Omental fat pad (tissue), 4 donors: ENCODE results near the gene MLXIP. TPM values are rescaled to one million over a fixed set of nuclear protein-coding genes. Genes with fewer than 3 reads are reported as not detected.
A peak's percentile ranks its signal among the peaks of the same experiment; 100 is the strongest.
"Not testable (repeated sequence)": the region's sequence is repeated elsewhere in the genome, so short reads cannot be mapped to it uniquely, and the experiment has no call there.

Experiments used
- ATAC-seq: fragments of 150-250 bp; one replicate; pipeline ENCODE4 v1.9.1; 2016; ENCODE audit warnings: mild to moderate bottlenecking, moderate library complexity; ENCODE audit not compliant: low FRiP score
- DNase-seq: peaks from one replicate; pipeline ENCODE4 v3.0.0-alpha.2; 2019; ENCODE audit warnings: low spot score
- CTCF ChIP-seq, 3 donors: fragments of 450-650 bp; IDR thresholded peaks; one replicate each; pipeline ENCODE4 v1.5.1; 2016 to 2017; ENCODE audit warnings: antibody characterized with exemption in 3 of 3, mild to moderate bottlenecking in 3 of 3, moderate library complexity in 2 of 3
- total RNA-seq, 4 donors: library from RNA; depleted of rRNA; stranded (reverse); fragments of >200 nt; gene quantifications; one replicate each; pipeline ENCODE4 v1.1.0, GENCODE V29; 2016

The MLXIP gene
- total RNA-seq, 4 donors from 2014 or later = 17.4 to 49.6 (median 32.6) TPM

DNA sequence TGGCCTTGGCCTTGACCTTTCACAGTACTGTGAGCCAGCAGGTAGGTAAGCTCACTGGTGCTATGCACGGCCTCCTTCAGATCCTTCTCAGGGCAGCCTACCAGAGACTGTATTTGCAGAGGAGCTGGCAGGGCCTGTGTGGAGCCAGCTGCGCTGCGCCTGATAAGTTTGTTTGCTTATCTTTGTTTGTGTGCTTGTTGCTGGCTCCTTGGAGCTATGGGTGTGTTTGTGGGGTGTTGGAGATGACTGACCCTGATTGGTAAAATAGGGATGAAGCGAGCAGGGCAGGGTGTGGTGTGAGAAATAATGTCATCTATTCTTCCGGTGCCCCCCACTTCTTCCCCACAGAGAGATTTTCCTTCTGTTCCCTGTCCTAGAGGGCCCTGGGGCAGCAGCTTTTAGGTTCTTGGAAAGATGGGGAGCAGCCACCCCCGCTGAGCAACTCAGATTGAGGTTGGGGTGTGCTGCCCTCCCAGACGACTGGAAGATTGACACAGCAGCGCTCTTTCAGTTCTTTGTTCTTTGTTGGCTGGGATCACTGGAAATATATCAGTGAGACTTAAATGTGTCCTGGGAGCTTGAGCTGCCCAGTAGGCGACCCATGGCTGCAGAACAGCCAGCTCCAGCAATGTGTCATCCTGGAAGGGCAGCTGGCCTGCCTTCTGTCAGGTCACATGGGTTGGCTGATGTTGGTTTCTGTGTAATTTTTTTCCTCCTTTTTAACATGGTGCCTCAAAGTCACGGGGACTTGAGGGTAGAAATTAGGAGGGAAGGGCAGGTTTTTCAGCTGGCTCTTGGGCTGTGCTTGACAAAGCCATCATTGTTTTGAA, 19.6 kb downstream of the MLXIP start:
- no peak for TF ChIP-seq CTCF (IDR thresholded peaks at IDR 0.05)
- ATAC-seq (peak; percentile 33), DNase-seq (no peak)

DNA sequence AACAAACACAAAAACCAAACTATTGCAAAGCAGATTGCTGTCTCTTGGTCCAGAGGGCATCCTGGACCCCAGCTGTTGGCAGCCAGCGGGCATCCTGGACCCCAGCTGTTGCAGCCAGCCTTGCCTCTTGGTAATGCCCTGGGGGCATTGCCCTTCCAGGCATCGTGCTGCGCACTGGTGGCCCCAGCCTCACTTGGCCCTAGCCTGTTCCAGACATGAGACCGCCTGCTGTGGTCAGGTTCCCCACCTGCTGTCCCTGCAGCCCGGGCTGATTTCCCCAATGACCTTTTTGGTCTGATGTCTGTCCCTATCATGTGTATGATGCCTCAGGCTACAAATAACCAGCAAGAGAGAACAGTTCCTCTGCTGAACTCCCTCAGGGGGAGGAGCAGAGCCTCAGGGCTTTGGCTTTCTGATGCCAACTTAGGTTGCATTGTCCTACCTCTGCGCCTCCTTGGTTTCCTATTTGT, 20.8 kb downstream of the MLXIP start:
- no peak for ATAC-seq
- TF ChIP-seq CTCF (IDR thresholded peaks at IDR 0.05) = no peak
- DNase-seq = no peak

- no peak for DNase-seq
Measured at GRCh38 chr12:122099856-122100255, 21.3 kb downstream of the MLXIP start.

DNA sequence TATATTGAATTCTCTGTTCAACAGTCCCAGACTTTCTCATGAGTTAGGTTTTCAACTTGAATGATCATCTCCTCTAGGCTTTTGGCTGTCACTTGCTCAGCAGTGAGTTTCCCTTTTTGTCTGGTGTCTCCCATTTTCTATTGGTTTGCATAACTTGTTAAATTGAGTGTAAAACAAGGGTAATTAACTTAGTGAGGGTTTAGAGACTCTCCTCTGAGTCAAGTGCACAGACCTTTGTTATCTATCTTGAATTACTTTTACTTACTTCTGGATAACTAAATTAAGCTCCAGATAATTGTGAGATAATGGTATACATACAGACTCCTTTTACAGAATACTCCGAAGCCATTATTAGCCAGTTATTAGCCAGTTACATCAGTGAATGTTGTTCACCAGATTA, 22.0 kb downstream of the MLXIP start:
- no peak for TF ChIP-seq CTCF (IDR thresholded peaks at IDR 0.05)
- DNase-seq (no peak), ATAC-seq (no peak)

More at GRCh38 chr12:122099856-122100255, 21.3 kb downstream of the MLXIP start:
- no peak for TF ChIP-seq CTCF (IDR thresholded peaks at IDR 0.05)
- no peak for ATAC-seq

DNA sequence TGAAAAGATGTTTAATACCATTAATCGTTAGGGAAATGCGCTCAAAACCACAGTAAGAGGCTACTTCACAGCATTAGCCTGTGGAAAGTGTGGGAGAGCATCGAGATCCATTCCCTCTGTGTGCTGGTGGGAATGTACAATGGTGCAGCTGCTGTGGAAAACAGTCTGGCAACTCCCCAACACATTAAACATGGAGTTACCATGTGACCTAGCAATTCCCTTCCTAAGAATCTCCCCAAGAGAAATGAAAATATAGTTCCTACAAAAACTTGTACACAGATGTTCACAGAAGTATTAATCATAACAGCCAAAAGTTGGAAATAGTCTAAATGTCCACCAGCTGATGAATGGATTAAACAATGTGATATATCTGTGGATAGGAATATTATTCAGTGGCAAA, 23.8 kb downstream of the MLXIP start:
- no peak for ATAC-seq
- DNase-seq = no peak
- TF ChIP-seq CTCF (IDR thresholded peaks at IDR 0.05) = no peak

DNA sequence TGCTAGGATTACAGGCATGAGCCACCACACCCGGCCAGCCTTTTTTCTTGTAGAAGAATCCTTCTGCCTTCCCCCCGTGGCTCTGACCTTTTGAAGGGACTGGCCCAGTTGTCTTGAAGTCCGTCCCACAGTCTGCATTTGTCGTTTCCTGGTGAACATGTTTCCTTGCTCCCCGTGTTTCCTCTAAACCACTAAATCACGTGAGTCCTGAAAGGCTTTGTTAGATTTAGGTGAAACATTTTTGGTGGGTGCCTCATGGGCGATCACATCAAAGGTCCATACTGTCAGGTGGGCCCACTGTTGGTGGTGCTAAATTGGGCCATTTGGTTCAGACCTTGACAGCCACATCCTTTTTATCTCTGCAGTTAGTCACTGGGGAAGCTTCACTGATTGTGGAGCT, 26.3 kb downstream of the MLXIP start:
- no peak for TF ChIP-seq CTCF (IDR thresholded peaks at IDR 0.05)
- no peak for DNase-seq
- no peak for ATAC-seq

GRCh38 chr12:122105496-122105895, 26.9 kb downstream of the MLXIP start:
- not testable (repeated sequence) for ATAC-seq, DNase-seq
